ENCODE measurements around the gene ZNF679.
"Not testable (repeated sequence)": the region's sequence is repeated elsewhere in the genome, so short reads cannot be mapped to it uniquely, and the experiment has no call there.

The ZNF679 gene

DNA sequence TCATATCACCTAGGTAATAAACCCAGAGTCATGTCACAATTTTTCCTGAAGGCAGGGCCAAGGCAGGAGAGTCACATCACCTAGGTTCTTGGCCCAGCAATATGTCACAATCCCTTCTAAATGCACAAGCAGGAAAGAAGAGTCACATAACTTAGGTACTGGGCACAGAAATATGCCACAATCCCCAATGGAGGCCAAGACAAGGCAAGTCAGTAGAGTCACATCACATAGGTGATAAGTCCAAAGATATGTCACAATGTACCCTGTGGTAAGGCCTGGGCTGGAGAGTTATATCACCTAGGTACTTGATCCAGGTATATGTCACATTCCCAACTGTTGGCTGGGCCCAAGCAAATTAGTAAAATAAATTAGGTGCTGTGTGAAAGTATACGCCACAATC lies at the start of gene ZNF679:
TSS of gene ZNF679 (plus strand) at position 301 of the 400 bp plus-strand sequence. CDS start 20,644 bp downstream, outside the sequence.
- in situ Hi-C loops (cut with HindIII; ENCODE audit: low pct_ligation_motif_present, low pct_unique_long_range_greater_than_20kb, low sequenced_read_pairs); DNase-seq: not testable (repeated sequence)

DNA sequence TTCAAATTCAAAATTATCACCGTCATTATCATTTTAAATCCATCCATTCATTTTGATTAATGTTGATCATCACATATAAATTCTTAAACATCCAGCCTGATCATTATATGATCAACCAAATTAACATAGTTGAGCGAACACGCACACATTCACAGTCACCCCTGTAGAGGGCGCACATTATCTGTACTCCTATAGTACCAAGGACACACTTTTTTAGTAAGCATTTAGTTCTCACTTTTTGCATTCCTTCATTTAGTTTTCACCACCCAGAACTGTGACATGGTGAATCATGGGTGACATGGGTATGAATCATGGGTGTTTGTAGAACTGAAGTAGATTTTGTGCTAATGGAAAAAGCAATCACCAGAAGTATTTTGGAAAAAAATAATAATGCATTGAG lies 47.3 kb upstream of the ZNF679 start:
- in situ Hi-C loops (cut with HindIII; ENCODE audit: low pct_ligation_motif_present, low pct_unique_long_range_greater_than_20kb, low sequenced_read_pairs): no loop called here
- peak; percentile 12 for DNase-seq

DNA sequence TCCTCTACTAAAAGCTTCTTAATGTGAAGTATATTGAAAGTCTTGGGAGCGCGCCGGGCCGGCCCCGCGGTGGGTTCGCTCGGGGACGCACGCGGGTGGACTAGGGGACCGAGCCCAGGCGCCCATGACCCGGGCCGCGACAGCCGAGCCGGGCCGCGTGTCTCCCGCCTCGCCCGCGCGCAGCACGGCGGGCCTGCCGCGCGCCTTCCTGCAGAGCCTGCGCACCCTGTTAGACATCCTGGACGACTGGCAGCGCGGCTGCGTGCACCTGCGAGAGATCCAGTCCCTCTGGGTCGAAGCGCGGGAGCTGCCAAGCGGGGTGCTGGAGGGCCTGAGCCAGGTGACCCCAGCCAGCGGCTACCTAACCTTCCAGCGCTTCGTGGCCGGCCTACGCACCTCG lies 46.7 kb upstream of the ZNF679 start:
- in situ Hi-C loops (cut with HindIII; ENCODE audit: low pct_ligation_motif_present, low pct_unique_long_range_greater_than_20kb, low sequenced_read_pairs): no loop called here
- no peak for DNase-seq

DNA sequence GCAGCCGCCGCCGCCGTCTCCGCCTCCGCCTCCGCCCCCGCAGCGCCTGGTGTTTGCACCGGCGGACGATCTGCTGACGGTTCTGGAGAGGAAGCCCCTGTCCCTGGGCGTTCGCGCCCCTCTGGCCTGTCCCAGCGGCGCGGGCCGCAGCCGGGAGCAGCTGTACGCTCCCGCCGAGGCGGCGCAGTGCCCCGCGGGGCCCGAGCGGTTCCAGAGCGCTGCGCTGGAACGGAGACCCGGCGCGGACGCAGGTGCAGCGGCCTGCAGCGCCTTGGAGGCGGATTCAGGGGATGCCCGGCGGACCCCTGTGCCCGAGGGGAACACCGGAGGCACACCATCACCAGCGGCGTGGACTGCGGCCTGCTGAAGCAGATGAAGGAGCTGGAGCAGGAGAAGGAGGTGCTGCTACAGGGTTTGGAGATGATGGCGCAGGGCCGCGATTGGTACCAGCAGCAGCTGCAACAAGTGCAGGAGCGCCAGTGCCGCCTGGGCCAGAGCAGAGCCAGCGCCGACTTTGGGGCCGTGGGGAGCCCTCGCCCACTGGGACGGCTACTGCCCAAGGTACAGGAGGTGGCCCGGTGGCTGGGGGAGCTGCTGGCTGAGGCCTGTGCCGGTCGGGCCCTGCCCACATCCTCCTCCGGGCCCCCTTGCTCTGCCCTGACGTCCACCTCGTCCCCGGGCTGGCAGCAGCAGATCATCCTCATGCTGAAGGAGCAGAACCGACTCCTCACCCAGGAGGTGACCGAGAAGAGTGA lies 46.1 kb upstream of the ZNF679 start:
- DNase-seq: no peak
- in situ Hi-C loops (cut with HindIII; ENCODE audit: low pct_ligation_motif_present, low pct_unique_long_range_greater_than_20kb, low sequenced_read_pairs): no loop called here

DNA sequence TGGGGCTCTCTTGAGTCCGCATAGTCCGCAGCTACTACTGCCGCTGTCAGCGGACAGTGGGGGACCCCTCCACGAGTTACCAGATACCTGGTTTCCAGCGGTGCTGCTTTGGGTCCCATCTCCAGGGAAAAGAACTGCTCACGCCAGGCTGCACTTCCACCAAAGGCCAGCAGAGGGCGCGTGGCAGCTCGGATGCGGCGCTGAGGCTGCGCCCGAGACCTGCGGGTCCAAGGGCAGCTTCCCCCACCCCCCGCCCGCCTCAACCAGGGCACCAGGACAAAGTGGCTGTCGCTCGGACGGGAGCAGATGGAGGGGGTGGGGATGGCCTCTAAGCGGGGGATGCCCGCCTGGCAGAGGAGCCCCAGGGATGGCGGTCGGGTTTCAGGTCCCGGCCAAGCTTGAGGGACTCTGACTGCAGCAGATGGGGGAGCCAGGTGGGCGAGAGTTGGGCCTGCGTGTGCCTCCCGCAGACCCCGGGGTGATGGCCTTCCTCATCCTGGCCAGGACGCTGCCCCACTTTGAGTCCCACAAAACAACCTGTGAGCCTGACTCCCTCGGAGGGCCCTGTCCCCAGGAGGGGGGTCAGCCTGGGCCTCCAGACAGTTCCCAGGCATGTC lies 45.0 kb upstream of the ZNF679 start:
- no peak for DNase-seq
- in situ Hi-C loops (cut with HindIII; ENCODE audit: low pct_ligation_motif_present, low pct_unique_long_range_greater_than_20kb, low sequenced_read_pairs): no loop called here

DNA sequence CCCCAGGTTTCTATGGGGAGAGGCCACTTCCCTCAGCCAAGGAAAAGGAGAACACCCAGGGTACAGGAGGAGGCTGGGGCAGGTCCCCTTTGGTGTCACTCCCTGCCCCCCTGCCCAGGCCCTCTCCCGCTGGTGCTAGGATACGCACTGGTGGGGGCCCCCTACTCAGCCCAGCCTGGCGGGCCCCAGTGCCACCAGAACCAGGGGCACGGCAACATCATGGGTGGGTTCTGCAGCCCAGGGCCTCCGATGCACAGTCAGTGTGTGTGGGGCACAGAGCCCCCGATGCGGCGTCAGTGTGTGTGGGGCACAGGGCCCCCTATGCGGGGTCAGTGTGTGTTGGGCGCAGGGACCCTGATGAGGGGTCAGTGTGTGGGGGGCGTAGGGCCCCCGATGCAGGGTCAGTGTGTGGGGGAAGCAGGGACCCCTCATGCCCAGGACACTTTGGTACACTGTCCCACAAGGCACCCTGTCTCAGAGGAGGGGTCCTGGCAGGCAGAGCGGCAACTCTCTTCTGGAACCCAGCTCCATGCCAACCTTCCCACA lies 44.4 kb upstream of the ZNF679 start:
- DNase-seq: no peak
- in situ Hi-C loops (cut with HindIII; ENCODE audit: low pct_ligation_motif_present, low pct_unique_long_range_greater_than_20kb, low sequenced_read_pairs): no loop called here

DNA sequence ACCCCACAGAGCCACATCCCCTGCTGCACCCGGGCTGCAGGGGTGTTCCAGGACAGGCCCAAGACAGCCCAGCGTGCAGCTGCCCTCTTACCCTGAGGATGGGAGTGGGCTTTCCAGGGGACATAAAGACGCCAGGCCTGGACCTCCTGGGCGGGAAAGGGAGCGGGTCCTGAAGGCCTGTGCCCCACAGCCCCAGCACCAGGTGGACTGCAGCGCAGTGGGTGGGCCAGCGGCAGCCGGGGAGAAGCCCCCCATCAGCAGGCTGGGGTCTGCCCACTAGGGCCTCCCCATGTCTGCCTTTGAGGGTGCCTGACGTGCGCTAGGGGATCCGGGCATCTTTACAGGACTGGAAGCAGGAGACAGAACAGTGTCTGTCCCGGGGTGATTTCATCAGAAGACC lies 43.9 kb upstream of the ZNF679 start:
- no peak for DNase-seq
- in situ Hi-C loops (cut with HindIII; ENCODE audit: low pct_ligation_motif_present, low pct_unique_long_range_greater_than_20kb, low sequenced_read_pairs): no loop called here

DNA sequence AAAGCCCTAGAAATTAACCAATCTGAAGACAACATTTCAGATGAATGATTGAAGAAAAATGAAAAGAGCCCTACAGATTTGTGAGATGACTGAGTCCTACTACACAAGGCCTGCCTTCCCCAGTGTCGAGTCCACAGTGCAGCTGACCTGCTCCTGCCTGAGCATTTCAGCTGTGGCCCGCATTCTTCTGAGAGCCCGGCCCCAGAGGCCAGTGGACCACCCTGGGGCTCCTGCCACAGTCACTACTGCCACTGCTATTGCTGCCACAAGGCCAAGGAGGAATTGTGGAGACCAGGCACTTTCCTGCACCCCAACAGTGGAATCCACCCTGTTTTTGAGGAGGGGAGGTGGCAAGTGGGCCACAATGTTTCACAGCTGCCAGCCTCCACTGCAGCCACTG lies 40.9 kb upstream of the ZNF679 start:
- in situ Hi-C loops (cut with HindIII; ENCODE audit: low pct_ligation_motif_present, low pct_unique_long_range_greater_than_20kb, low sequenced_read_pairs): no loop called here

DNA sequence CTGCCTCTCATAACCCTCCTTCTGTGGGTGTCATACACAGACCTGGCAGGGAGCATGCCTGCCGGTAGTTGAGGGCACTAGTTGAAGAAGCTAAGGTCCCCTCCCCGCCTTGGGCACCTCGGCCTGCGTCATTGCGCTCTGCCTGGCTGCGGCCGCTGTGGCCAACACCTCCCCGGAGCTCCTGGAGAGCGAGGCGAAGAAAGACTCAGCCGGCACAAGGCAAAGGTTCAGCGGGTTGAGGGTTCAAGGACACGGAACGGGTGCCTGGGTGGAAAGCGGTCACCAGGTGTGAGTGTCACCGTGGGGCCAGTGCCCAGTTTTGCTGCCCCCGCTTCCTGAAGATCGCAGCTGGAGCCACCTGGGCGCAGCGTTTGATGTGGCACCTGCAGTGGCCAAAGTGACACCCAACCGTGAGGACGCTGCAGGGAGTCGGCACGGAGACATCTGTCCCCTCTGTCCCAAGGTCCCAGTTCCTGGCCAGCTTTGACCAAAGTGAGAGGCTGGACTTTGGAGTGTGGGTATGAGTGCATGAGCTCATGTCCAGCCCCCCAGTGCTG lies 36.0 kb upstream of the ZNF679 start:
- DNase-seq: no peak
- in situ Hi-C loops (cut with HindIII; ENCODE audit: low pct_ligation_motif_present, low pct_unique_long_range_greater_than_20kb, low sequenced_read_pairs): no loop called here

More for the DNA sequence above, 40.9 kb upstream of the ZNF679 start:
- no peak for DNase-seq

DNA sequence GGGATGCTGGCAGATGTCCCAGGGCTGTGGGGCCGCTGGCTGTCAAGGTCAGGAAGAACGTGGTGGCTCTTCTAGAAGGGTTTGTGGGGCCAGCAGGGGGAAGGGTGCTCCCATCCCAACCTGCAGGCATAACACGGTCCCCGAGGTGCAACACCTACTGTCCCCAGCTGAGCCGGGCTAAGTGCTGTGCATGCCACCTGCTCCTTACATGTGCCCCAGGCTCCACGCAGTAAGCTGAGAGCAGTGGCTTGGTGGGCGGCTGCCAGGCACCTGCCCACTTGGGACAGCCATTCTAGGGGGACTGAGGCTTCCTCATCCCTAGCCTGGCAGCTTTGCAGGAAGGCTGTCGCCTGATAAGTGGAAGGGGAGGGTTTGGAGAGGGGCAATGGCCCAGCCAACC lies 35.5 kb upstream of the ZNF679 start:
- no peak for DNase-seq
- in situ Hi-C loops (cut with HindIII; ENCODE audit: low pct_ligation_motif_present, low pct_unique_long_range_greater_than_20kb, low sequenced_read_pairs): no loop called here

DNA sequence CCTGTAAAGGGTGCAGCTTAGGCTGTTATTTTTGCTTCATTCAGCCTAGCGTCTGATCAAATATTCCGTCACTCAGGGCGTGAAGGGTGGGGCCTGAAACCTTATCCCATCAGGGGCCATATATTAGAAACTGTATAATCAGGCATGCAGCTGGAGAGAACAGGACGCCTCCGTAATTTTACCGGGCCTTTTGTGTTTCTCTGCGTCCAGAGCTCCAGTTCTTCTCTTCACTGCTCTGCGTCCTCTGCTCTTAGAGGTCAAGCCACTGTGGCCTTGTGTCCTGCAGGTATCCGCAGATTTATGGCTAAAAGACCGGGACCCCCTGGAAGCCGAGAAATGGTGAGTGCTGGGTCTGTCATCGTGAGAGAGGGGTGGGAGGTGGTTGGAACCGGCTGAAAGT lies 21.4 kb upstream of the ZNF679 start, which contains the start of gene ZNF735:
TSS of gene ZNF735 (plus strand) at position 301 of the 400 bp plus-strand sequence. CDS start at position 301, 0 bp downstream.
- in situ Hi-C loops (cut with HindIII; ENCODE audit: low pct_ligation_motif_present, low pct_unique_long_range_greater_than_20kb, low sequenced_read_pairs): no loop called here
- no peak for DNase-seq

DNA sequence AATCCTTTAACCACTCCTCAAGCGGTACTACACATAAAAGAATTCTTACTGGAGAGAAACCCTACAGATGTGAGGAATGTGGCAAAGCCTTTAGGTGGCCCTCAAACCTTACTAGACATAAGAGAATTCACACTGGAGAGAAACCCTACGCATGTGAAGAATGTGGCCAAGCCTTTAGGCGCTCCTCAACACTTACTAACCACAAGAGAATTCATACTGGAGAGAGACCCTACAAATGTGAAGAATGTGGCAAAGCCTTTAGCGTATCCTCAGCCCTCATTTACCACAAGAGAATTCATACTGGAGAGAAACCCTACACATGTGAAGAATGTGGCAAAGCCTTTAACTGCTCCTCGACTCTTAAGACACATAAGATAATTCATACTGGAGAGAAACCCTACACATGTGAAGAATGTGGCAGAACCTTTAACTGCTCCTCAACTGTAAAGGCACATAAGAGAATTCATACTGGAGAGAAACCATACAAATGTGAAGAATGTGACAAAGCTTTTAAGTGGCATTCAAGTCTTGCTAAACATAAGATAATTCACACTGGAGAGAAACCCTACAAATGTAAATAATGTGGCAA lies 8.5 kb upstream of the ZNF679 start:
- in situ Hi-C loops (cut with HindIII; ENCODE audit: low pct_ligation_motif_present, low pct_unique_long_range_greater_than_20kb, low sequenced_read_pairs); DNase-seq: not testable (repeated sequence)

DNA sequence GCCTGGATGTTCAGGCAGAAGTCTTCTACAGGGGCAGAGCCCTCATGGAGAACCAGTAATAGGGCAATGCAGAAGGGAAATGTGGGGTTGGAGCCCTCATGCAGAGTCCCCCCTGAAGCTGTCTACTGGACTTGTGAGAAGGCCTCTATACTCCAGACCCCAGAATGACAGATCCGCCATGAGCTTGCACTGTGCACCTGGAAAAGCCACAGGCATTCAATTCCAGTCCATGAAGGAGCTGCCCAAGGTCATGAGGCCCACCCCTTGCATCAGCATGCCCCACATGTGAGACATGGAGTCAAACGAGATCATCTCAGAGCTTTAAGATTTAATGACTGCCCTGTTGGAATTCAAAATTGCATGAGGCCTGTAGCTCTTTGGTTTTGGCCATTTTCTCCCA lies 4.9 kb upstream of the ZNF679 start:
- in situ Hi-C loops (cut with HindIII; ENCODE audit: low pct_ligation_motif_present, low pct_unique_long_range_greater_than_20kb, low sequenced_read_pairs): no loop called here
- no peak for DNase-seq

DNA sequence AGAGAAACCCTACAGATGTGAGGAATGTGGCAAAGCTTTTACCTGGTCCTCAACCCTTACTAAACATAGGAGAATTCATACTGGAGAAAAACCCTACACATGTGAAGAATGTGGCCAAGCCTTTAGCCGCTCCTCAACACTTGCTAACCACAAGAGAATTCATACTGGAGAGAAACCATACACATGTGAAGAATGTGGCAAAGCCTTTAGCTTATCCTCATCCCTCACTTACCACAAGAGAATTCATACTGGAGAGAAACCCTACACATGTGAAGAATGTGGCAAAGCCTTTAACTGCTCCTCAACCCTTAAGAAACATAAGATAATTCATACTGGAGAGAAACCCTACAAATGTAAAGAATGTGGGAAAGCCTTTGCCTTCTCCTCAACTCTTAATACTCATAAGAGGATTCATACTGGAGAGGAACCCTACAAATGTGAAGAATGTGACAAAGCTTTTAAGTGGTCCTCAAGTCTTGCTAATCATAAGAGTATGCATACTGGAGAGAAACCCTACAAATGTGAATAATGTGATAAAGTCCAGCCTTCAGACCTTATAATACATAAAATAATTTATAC lies 38.2 kb downstream of the ZNF679 start:
- in situ Hi-C loops (cut with HindIII; ENCODE audit: low pct_ligation_motif_present, low pct_unique_long_range_greater_than_20kb, low sequenced_read_pairs): no loop called here
- DNase-seq: no peak

DNA sequence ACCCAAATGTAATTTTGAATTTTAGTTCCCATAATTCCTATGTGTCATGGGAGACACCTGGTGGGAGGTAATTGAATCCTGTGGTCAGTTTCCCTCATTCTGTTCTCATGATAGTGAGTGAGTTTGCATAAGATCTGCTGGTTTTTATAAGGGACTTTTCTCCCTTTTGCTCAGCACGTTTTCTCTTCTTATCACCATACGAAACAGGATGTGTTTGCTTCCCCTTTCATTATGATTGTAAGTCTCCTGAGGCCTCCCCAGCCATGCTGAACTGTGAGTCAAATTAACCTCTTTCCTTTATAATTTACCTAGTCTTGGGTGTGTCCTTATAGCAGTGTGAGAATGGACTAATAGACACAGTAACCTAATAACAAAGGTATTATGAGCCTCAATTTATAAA lies 49.4 kb downstream of the ZNF679 start:
- in situ Hi-C loops (cut with HindIII; ENCODE audit: low pct_ligation_motif_present, low pct_unique_long_range_greater_than_20kb, low sequenced_read_pairs): no loop called here
- DNase-seq: no peak

DNA sequence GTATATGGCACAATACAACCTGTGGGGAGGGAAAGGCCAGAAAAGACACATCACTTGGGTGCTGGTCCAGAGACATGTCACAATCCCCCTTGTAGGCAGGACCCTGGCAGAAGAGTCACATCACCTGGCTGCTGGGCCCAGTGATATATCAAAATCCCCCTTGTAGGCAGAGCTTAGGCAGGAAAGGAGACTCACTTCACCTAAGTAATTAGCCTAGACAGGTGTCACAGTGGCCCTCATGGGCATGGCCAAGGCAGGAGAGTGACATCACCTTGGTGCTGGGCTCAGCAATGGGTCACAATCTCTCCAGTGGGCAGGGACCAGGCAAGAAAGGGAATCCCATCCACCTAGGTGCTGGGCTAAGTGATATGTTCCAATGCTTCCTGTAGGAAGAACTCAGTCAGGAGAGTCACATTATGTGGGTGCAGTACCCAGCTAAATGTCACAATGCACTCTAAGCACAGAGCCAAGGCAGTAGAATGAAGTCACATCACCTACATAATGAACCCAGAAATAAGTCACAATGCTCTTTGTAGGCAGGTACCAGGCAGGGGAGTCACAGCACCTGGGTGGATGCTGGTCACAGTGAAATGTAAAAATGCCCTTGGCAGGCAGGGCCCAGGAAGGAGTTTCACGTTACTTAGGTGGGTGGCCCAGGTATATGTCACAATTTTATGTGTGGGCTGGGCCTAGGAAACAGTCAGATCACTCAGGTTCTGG lies 66.6 kb downstream of the ZNF679 start:
- in situ Hi-C loops (cut with HindIII; ENCODE audit: low pct_ligation_motif_present, low pct_unique_long_range_greater_than_20kb, low sequenced_read_pairs): no loop called here
- no peak for DNase-seq

DNA sequence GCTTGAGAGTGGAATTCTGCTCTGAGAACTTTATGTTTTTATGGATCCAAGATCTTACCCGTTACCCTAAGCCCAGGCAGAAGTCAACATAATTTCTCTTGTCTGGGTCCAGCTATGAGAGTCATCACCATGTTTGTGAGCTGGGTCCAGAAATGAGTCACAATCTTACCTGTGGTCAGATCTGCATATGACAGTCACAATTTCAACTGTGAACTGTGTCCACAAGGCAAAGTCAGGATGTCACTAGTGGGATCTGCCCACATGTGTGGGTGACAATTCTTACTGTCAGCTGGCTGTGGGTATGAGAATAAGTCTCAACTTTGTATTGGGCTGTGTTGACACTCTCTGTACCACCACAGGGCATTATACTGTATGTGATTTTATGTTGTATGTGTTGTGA lies 69.1 kb downstream of the ZNF679 start:
- in situ Hi-C loops (cut with HindIII; ENCODE audit: low pct_ligation_motif_present, low pct_unique_long_range_greater_than_20kb, low sequenced_read_pairs): not testable (repeated sequence)

DNA sequence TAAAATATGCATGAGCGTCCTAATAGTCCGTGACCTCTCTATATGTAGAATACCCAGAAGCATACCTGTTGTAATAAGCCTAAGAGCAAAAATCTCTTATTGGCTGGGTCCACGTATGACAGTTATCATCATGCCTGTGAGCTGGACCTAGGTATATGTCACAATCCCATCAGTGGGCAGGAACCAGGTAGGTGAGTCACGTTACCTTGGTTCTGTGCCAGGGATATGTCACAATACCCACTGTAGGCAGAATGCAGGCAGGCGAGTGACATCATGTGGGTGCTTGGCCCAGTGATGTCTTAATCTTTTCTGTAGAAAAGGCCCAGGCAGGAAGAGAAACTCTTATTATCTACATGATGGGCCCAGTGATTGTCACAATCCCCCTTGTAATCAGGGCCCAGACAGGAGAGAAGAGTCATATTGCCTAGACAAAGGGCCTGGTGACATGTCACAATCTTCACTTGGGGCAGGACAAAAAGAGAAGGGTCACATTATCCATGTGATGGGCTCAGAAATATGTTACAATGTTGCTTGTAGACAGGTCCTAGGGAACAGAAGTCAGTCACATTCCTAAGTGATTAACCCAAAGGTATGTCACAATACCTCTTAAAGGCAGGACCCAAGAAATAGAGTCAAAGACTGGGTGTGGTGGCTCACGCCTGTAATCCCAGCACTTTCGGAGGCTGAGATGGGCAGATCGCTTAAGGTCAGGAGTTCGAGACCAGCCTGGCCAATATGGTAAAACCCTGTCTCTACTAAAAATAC lies 72.5 kb downstream of the ZNF679 start:
- in situ Hi-C loops (cut with HindIII; ENCODE audit: low pct_ligation_motif_present, low pct_unique_long_range_greater_than_20kb, low sequenced_read_pairs): no loop called here
- DNase-seq: no peak

More for the DNA sequence above, 69.1 kb downstream of the ZNF679 start:
- not testable (repeated sequence) for DNase-seq
